Upper lobe of right lung (tissue), 1 donor: ENCODE measurements around the gene ELP1. TPM values are rescaled to one million over a fixed set of nuclear protein-coding genes. Genes with fewer than 3 reads are reported as not detected.
A peak's percentile ranks its signal among the peaks of the same experiment; 100 is the strongest.

ENCODE experiments used
- ATAC-seq: fragments of 200-7000 bp; cut with Tn5 transposase; one replicate; pipeline ENCODE4 v1.9.1; 2020; ENCODE audit warnings: mild to moderate bottlenecking, moderate library complexity
- DNase-seq: peaks from one replicate; pipeline ENCODE4 v3.0.0-alpha.2; 2020
- H3K27ac ChIP-seq: fragments of 200-600 bp; one replicate; pipeline ENCODE4 v1.8.0; 2022
- H3K27me3 ChIP-seq: fragments of 200-600 bp; one replicate; pipeline ENCODE4 v1.8.0; 2022; ENCODE audit warnings: mild to moderate bottlenecking
- H3K36me3 ChIP-seq: fragments of 200-600 bp; one replicate; pipeline ENCODE4 v1.8.0; 2022
- H3K4me1 ChIP-seq: fragments of 200-600 bp; one replicate; pipeline ENCODE4 v1.8.0; 2022
- H3K4me3 ChIP-seq: fragments of 200-600 bp; one replicate; pipeline ENCODE4 v1.8.0; 2022; ENCODE audit warnings: mild to moderate bottlenecking
- H3K9me3 ChIP-seq: fragments of 200-600 bp; one replicate; pipeline ENCODE4 v1.8.0; 2022
- CTCF ChIP-seq: fragments of 200-600 bp; IDR thresholded peaks from one replicate; pipeline ENCODE4 v1.8.0; 2022; ENCODE audit warnings: antibody characterized with exemption
- intact Hi-C: fragments of 100-400 bp; cut with DNase I; formaldehyde crosslinking; loops from one replicate; pipeline ENCODE4 v1.11.0; 2022
- total RNA-seq: library from RNA; stranded (reverse); fragmentation: NEBNext Ultra II Directional; extraction: Animal tissue kit (Norgen Biotek cat#: 25700); gene quantifications from one replicate; pipeline ENCODE4 v1.2.1, GENCODE V29; 2021
- donor health status: DM: no; HTN: yes; CAD: no; lungs with severe emphysema.

ELP1 gene
- total RNA-seq, 1 donor from 2014 or later: 18.3 TPM

GRCh38 chr9:108877524-108877923 is 56.4 kb downstream of the ELP1 start:
- ATAC-seq (no peak), DNase-seq (no peak)
- H3K4me1 ChIP-seq: no peaks in the 10 kb centered on the region
- no peaks in the 10 kb centered on the region for H3K27me3 ChIP-seq
- intact Hi-C loops: no loop called here
- TF ChIP-seq CTCF: no peak
- no peak overlapping the region for H3K27ac ChIP-seq
- peaks cover 92% of the 10 kb centered on the region for H3K36me3 ChIP-seq
- H3K4me3 ChIP-seq: no peak overlapping the region
- no peaks in the 10 kb centered on the region for H3K9me3 ChIP-seq

GRCh38 chr9:108876425-108876824 is 57.5 kb downstream of the ELP1 start:
- H3K27me3 ChIP-seq: no peaks in the 10 kb centered on the region
- no peak for ATAC-seq
- intact Hi-C loops: no loop called here
- H3K4me1 ChIP-seq: no peaks in the 10 kb centered on the region
- no peaks in the 10 kb centered on the region for H3K9me3 ChIP-seq
- TF ChIP-seq CTCF: no peak
- no peak for DNase-seq
- H3K36me3 ChIP-seq: peaks cover 87% of the 10 kb centered on the region
- H3K27ac ChIP-seq: no peak overlapping the region
- H3K4me3 ChIP-seq: no peak overlapping the region

GRCh38 chr9:108874058-108874788 is 59.7 kb downstream of the ELP1 start:
- H3K27ac ChIP-seq: no peak overlapping the region
- no peak overlapping the region for H3K4me3 ChIP-seq
- DNase-seq: no peak
- no peaks in the 10 kb centered on the region for H3K27me3 ChIP-seq
- intact Hi-C loops: no loop called here
- ATAC-seq: no peak
- H3K9me3 ChIP-seq: no peaks in the 10 kb centered on the region
- H3K4me1 ChIP-seq: no peaks in the 10 kb centered on the region
- peaks cover 84% of the 10 kb centered on the region for H3K36me3 ChIP-seq
- no peak for TF ChIP-seq CTCF

DNA sequence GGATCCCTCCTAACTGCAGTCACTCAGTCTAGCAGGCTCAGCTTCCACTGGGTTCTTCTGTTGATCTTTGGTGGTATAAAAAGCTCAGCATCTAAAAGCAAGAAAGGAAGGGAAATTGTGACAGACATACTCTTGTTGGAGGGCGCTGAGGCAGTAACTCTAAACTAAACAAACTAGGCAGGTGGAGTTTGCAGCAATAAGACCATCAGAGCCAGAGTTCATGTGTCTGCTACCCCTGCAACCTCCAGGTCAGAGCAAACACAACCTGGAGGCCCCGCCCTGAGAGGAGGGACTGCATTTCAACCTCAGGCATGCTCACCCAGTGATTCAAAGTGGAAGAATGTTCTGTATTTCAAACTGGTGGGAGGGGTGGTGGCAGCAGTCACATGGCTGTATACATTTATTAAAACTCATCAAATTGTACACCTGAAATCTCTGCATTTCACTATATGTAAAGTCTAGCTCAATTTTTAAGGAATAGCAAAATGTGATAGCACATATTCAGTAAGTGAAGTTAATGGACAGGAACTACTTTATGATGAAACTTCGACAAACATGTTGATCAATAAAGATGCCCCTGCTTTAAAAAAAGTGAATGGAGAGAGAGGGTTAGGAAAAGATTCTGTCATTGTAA is 64.7 kb downstream of the ELP1 start:
- Histone ChIP-seq H3K4me3 (no peak overlapping the region), H3K4me1 (no peaks in the 10 kb centered on the region), H3K27me3 (no peaks in the 10 kb centered on the region), H3K27ac (no peak overlapping the region), H3K36me3 (peaks cover 46% of the 10 kb centered on the region), H3K9me3 (no peaks in the 10 kb centered on the region)
- no peak for TF ChIP-seq CTCF
- intact Hi-C loops: no loop called here
- ATAC-seq: peak; percentile 75
- no peak for DNase-seq

- TF ChIP-seq CTCF: no peak
- Histone ChIP-seq H3K36me3 (peaks cover 32% of the 10 kb centered on the region), H3K9me3 (no peaks in the 10 kb centered on the region), H3K4me1 (no peaks in the 10 kb centered on the region), H3K27me3 (no peaks in the 10 kb centered on the region), H3K4me3 (no peak overlapping the region), H3K27ac (no peak overlapping the region)
- ATAC-seq (no peak), DNase-seq (no peak)
- intact Hi-C loops: no loop called here
These were observed 66.1 kb downstream of the ELP1 start for GRCh38 chr9:108867829-108868228.
